WTC11 (cell line): ENCODE measurements around the gene WNT1. TPM values are rescaled to one million over a fixed set of nuclear protein-coding genes. Genes with fewer than 3 reads are reported as not detected.

Source experiments
- ATAC-seq: fragments of 200-7000 bp; cut with Tn5 transposase; 2 replicates; pipeline ENCODE4 v1.10.0; 2021; ENCODE audit warnings: mild to moderate bottlenecking, moderate library complexity
- CTCF ChIA-PET: fragments of 300-600 bp; sonication (Branson Sonifier 250); formaldehyde crosslinking; loops from one replicate; lab custom pipeline; 2021; ENCODE audit warnings: antibody characterized with exemption; lab: Charles Lee
- POLR2A ChIA-PET: fragments of 350-600 bp; sonication (Branson Sonifier 250); formaldehyde crosslinking; loops from one replicate; lab custom pipeline; 2021; ENCODE audit warnings: antibody characterized with exemption; lab: Charles Lee
- DNase-seq: peaks from one replicate; pipeline ENCODE4 v3.0.0; 2021; ENCODE audit warnings: low spot score
- H3K27ac Mint-ChIP-seq: 2 replicates; pipeline ENCODE4 v1.8.0; 2021; ENCODE audit warnings: mixed read lengths
- H3K27me3 Mint-ChIP-seq: 2 replicates; pipeline ENCODE4 v1.8.0; 2021; ENCODE audit warnings: low read depth, mild to moderate bottlenecking, moderate library complexity, mixed read lengths
- H3K36me3 Mint-ChIP-seq: 2 replicates; pipeline ENCODE4 v1.8.0; 2021; ENCODE audit warnings: mixed read lengths
- H3K4me1 Mint-ChIP-seq: 2 replicates; pipeline ENCODE4 v1.8.0; 2022; ENCODE audit warnings: mixed read lengths
- H3K4me3 Mint-ChIP-seq: 2 replicates; pipeline ENCODE4 v1.8.0; 2021; ENCODE audit warnings: mild to moderate bottlenecking, moderate library complexity, mixed read lengths
- H3K9me3 Mint-ChIP-seq: 2 replicates; pipeline ENCODE4 v1.8.0; 2021; ENCODE audit warnings: mixed read lengths
- ESRRA ChIP-seq: sonication (generic); formaldehyde crosslinking; IDR thresholded peaks from 2 replicates; pipeline ENCODE4 v1.8.1; 2022; ENCODE audit warnings: mild to moderate bottlenecking, missing genetic modification reagents, borderline replicate concordance
- FOXP1 ChIP-seq: sonication (generic); formaldehyde crosslinking; IDR thresholded peaks from 2 replicates; pipeline ENCODE4 v1.8.0; 2022; ENCODE audit warnings: missing genetic modification reagents, mild to moderate bottlenecking, moderate library complexity, borderline replicate concordance
- MXD4 ChIP-seq: fragments of 250-450 bp; sonication (Bioruptor Pico); IDR thresholded peaks from 2 replicates; pipeline ENCODE4 v1.8.0; 2021; ENCODE audit warnings: mild to moderate bottlenecking, moderate library complexity, borderline replicate concordance
- MYBL2 ChIP-seq: sonication (generic); formaldehyde crosslinking; IDR thresholded peaks from 2 replicates; pipeline ENCODE4 v1.8.1; 2023; ENCODE audit warnings: mild to moderate bottlenecking, moderate library complexity, missing genetic modification reagents
- NR1H2 ChIP-seq: sonication (generic); formaldehyde crosslinking; IDR thresholded peaks from 2 replicates; pipeline ENCODE4 v1.9.0; 2021; ENCODE audit warnings: mild to moderate bottlenecking, moderate library complexity, missing genetic modification reagents
- NR3C1 ChIP-seq: sonication (generic); formaldehyde crosslinking; conservative IDR thresholded peaks from 2 replicates; pipeline ENCODE4 v1.8.1; 2023; ENCODE audit warnings: low read depth, mild to moderate bottlenecking, missing genetic modification reagents
- SP1 ChIP-seq: sonication (generic); formaldehyde crosslinking; conservative IDR thresholded peaks from 2 replicates; pipeline ENCODE4 v1.8.1; 2022; ENCODE audit warnings: missing genetic modification reagents
- total RNA-seq: library from RNA; stranded (reverse); gene quantifications from 3 replicates; pipeline ENCODE4 v1.2.3, GENCODE V29; 2021
- TF ChIP-seq, protein P1 (sequence below): sonication (generic); formaldehyde crosslinking; IDR thresholded peaks from 2 replicates; pipeline ENCODE4 v1.8.0; 2023; ENCODE audit warnings: missing genetic modification reagents, mild to moderate bottlenecking, borderline replicate concordance
- TF ChIP-seq, protein P2 (sequence below): sonication (generic); formaldehyde crosslinking; IDR thresholded peaks from 2 replicates; pipeline ENCODE4 v1.8.1; 2022; ENCODE audit warnings: mild to moderate bottlenecking, moderate library complexity, missing genetic modification reagents
- TF ChIP-seq, protein P3 (sequence below): sonication (generic); formaldehyde crosslinking; IDR thresholded peaks from 2 replicates; pipeline ENCODE4 v1.8.1; 2022; ENCODE audit warnings: missing genetic modification reagents, borderline replicate concordance
- TF ChIP-seq, protein P4 (sequence below): sonication (generic); formaldehyde crosslinking; conservative IDR thresholded peaks from 2 replicates; pipeline ENCODE4 v1.8.1; 2022; ENCODE audit warnings: mild to moderate bottlenecking, missing genetic modification reagents
- TF ChIP-seq, protein P5 (sequence below): fragments of 250-450 bp; sonication (Bioruptor Pico); IDR thresholded peaks from 2 replicates; pipeline ENCODE4 v1.8.0; 2021; ENCODE audit warnings: mild to moderate bottlenecking
- TF ChIP-seq, protein P6 (sequence below): sonication (generic); formaldehyde crosslinking; IDR thresholded peaks from 2 replicates; pipeline ENCODE4 v1.8.1; 2023; ENCODE audit warnings: mild to moderate bottlenecking, moderate library complexity, missing genetic modification reagents
- TF ChIP-seq, protein P7 (sequence below): sonication (generic); formaldehyde crosslinking; IDR thresholded peaks from 2 replicates; pipeline ENCODE4 v1.8.1; 2023; ENCODE audit warnings: mild to moderate bottlenecking, missing genetic modification reagents, moderate library complexity

WNT1 gene
- total RNA-seq, 1 experiment from 2014 or later = not detected

DNA sequence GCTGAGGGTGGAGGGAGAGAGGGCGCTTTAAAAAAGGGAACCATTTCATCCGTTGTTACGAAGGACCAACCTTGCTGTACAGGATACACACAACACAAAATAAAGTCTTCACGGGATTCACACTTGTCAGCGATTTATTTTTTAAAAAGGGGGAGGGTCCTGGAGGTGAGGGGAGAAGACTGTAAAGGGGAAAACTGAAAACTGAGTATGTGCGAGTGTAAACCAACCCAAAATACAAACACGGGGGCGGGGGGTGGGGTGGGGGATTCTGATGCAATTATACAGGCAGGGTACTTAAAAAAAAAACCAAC lies 41.0 kb downstream of the WNT1 start (continued):
- TF ChIP-seq SP1 = no peak
- TF ChIP-seq, protein P1, sequence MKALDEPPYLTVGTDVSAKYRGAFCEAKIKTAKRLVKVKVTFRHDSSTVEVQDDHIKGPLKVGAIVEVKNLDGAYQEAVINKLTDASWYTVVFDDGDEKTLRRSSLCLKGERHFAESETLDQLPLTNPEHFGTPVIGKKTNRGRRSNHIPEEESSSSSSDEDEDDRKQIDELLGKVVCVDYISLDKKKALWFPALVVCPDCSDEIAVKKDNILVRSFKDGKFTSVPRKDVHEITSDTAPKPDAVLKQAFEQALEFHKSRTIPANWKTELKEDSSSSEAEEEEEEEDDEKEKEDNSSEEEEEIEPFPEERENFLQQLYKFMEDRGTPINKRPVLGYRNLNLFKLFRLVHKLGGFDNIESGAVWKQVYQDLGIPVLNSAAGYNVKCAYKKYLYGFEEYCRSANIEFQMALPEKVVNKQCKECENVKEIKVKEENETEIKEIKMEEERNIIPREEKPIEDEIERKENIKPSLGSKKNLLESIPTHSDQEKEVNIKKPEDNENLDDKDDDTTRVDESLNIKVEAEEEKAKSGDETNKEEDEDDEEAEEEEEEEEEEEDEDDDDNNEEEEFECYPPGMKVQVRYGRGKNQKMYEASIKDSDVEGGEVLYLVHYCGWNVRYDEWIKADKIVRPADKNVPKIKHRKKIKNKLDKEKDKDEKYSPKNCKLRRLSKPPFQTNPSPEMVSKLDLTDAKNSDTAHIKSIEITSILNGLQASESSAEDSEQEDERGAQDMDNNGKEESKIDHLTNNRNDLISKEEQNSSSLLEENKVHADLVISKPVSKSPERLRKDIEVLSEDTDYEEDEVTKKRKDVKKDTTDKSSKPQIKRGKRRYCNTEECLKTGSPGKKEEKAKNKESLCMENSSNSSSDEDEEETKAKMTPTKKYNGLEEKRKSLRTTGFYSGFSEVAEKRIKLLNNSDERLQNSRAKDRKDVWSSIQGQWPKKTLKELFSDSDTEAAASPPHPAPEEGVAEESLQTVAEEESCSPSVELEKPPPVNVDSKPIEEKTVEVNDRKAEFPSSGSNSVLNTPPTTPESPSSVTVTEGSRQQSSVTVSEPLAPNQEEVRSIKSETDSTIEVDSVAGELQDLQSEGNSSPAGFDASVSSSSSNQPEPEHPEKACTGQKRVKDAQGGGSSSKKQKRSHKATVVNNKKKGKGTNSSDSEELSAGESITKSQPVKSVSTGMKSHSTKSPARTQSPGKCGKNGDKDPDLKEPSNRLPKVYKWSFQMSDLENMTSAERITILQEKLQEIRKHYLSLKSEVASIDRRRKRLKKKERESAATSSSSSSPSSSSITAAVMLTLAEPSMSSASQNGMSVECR (CRISPR knock-in tag) = no peak
- TF ChIP-seq, protein P2, sequence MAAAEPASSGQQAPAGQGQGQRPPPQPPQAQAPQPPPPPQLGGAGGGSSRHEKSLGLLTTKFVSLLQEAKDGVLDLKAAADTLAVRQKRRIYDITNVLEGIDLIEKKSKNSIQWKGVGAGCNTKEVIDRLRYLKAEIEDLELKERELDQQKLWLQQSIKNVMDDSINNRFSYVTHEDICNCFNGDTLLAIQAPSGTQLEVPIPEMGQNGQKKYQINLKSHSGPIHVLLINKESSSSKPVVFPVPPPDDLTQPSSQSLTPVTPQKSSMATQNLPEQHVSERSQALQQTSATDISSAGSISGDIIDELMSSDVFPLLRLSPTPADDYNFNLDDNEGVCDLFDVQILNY = no peak
- TF ChIP-seq ESRRA = no peak
- TF ChIP-seq, protein P3, sequence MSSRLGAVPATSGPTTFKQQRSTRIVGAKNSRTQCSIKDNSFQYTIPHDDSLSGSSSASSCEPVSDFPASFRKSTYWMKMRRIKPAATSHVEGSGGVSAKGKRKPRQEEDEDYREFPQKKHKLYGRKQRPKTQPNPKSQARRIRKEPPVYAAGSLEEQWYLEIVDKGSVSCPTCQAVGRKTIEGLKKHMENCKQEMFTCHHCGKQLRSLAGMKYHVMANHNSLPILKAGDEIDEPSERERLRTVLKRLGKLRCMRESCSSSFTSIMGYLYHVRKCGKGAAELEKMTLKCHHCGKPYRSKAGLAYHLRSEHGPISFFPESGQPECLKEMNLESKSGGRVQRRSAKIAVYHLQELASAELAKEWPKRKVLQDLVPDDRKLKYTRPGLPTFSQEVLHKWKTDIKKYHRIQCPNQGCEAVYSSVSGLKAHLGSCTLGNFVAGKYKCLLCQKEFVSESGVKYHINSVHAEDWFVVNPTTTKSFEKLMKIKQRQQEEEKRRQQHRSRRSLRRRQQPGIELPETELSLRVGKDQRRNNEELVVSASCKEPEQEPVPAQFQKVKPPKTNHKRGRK (CRISPR knock-in tag) = no peak
- TF ChIP-seq, protein P4, sequence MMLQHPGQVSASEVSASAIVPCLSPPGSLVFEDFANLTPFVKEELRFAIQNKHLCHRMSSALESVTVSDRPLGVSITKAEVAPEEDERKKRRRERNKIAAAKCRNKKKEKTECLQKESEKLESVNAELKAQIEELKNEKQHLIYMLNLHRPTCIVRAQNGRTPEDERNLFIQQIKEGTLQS (CRISPR knock-in tag) = no peak
- TF ChIP-seq NR1H2 = no peak

DNA sequence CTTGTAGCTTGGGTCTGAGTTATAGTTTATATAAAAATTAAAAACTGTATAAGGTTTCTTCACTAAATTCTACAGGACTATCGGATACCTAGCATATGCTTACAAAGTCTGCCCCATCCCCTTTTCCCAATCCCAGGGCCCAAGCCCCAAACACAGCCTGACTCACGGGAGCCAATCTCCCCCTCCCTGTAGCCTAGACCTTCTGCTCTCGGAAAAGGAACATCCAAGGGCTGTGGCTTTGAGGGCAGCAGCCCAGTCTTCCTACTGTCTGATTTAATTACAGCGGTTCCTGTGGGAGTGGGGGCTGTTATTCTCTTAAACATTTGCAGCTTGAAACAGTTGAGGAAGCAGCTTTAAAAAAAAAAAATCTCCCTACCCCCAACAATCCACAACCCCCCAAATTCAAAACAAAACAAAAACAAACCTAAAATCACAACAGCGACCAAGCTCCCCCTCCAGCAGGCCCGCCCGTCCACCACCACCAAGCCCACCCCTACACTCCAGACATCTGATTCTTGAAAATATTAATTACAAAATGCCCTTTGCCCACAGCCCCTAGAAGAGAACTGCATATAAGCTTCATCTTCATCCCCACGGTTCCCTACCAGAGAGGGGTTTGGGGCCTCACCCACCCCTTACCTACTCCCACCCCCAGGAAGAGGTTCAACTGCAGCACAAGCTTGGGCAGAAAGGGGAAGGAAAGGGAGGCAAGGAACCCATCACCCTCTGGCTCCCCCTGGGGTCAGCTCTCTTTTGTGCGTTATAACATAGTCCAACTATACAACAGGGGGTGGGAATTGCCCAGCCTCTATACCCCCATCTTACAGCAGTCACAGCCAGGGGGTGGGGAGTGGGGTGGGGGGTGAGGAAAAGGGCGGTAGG lies 41.6 kb downstream of the WNT1 start:
- Mint-ChIP-seq H3K9me3 (no peaks in the 10 kb centered on the region), H3K27ac (peak overlapping the region; percentile 92), H3K4me3 (peak overlapping the region; percentile 91), H3K4me1 (peaks cover 16% of the 10 kb centered on the region), H3K36me3 (peaks cover 21% of the 10 kb centered on the region), H3K27me3 (peaks cover 6% of the 10 kb centered on the region)
- peak; percentile 10 for ATAC-seq
- ChIA-PET CTCF (interaction anchor here (0.6 to 4.1 kb wide), 34 partner anchors 8 to 820 kb away, joined by 3 to 98 read pairs (median 5); partner anchors contain the start of genes DDN, DDX23, FKBP11 and RHEBL1), POLR2A (interaction anchor here (0.5 to 1.5 kb wide), 7 partner anchors 11 to 722 kb away, joined by 3 to 7 read pairs (median 4); partner anchors contain the start of genes ARF3 and RHEBL1)
- TF ChIP-seq SP1 = no peak
- TF ChIP-seq, all 79 proteins: peak for 0
- DNase-seq = peak; percentile 58

DNA sequence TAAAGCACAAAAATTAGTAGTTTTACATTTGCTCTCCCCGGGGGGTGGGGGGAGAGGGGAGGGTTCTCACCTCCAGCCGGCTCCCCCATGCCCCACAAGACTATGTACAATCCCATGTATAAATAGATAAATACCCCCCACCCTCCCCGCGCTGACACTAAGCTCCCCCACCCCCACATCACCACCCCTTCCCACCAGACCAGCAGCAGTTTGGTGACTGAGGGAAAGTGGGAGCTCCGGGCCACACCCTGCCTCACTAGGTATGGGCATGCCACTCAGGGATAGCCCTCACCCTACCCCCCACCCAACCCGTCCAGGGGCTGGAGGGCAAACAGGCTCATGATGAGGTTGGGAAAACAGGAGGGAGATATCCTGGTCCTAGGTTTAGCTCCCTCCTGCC lies 42.3 kb downstream of the WNT1 start:
- peaks cover 6% of the 10 kb centered on the region for H3K27me3 Mint-ChIP-seq
- DNase-seq = no peak

More for the DNA sequence above, 42.3 kb downstream of the WNT1 start:
- no peak overlapping the region for H3K27ac Mint-ChIP-seq
- no peaks in the 10 kb centered on the region for H3K9me3 Mint-ChIP-seq
- TF ChIP-seq FOXP1 (CRISPR knock-in tag) (no peak), MXD4 (CRISPR knock-in tag) (no peak), MYBL2 (CRISPR knock-in tag) (no peak), NR3C1 (CRISPR knock-in tag) (no peak)
- TF ChIP-seq, protein P5, sequence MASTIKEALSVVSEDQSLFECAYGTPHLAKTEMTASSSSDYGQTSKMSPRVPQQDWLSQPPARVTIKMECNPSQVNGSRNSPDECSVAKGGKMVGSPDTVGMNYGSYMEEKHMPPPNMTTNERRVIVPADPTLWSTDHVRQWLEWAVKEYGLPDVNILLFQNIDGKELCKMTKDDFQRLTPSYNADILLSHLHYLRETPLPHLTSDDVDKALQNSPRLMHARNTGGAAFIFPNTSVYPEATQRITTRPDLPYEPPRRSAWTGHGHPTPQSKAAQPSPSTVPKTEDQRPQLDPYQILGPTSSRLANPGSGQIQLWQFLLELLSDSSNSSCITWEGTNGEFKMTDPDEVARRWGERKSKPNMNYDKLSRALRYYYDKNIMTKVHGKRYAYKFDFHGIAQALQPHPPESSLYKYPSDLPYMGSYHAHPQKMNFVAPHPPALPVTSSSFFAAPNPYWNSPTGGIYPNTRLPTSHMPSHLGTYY = no peak
- TF ChIP-seq, protein P3 (CRISPR knock-in tag) = no peak
- TF ChIP-seq, protein P2 = no peak
- TF ChIP-seq, protein P6, sequence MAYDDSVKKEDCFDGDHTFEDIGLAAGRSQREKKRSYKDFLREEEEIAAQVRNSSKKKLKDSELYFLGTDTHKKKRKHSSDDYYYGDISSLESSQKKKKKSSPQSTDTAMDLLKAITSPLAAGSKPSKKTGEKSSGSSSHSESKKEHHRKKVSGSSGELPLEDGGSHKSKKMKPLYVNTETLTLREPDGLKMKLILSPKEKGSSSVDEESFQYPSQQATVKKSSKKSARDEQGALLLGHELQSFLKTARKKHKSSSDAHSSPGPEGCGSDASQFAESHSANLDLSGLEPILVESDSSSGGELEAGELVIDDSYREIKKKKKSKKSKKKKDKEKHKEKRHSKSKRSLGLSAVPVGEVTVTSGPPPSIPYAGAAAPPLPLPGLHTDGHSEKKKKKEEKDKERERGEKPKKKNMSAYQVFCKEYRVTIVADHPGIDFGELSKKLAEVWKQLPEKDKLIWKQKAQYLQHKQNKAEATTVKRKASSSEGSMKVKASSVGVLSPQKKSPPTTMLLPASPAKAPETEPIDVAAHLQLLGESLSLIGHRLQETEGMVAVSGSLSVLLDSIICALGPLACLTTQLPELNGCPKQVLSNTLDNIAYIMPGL (CRISPR knock-in tag) = no peak
- TF ChIP-seq, protein P4 (CRISPR knock-in tag) = no peak
- TF ChIP-seq, protein P7, sequence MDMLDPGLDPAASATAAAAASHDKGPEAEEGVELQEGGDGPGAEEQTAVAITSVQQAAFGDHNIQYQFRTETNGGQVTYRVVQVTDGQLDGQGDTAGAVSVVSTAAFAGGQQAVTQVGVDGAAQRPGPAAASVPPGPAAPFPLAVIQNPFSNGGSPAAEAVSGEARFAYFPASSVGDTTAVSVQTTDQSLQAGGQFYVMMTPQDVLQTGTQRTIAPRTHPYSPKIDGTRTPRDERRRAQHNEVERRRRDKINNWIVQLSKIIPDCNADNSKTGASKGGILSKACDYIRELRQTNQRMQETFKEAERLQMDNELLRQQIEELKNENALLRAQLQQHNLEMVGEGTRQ = no peak
- ChIA-PET POLR2A (interaction anchor here (0.6 to 1.5 kb wide), 4 partner anchors 36 to 268 kb away, joined by 3 to 7 read pairs (median 5); partner anchors contain the start of genes ARF3 and RHEBL1), CTCF (interaction anchor here (0.6 to 4.1 kb wide), 25 partner anchors 15 to 473 kb away, joined by 3 to 98 read pairs (median 5); partner anchors contain the start of genes DDN, DDX23, RHEBL1 and WNT1)
- no peak for ATAC-seq
- peaks cover 16% of the 10 kb centered on the region for H3K4me1 Mint-ChIP-seq
- H3K4me3 Mint-ChIP-seq = no peak overlapping the region
- H3K36me3 Mint-ChIP-seq = peaks cover 27% of the 10 kb centered on the region
